Measurements from ENCODE around the gene CDC42BPB. TPM values are rescaled to one million over a fixed set of nuclear protein-coding genes. Genes with fewer than 3 reads are reported as not detected.
A peak's percentile ranks its signal among the peaks of the same experiment; 100 is the strongest.

The CDC42BPB gene
- total and polyA plus RNA-seq, 2 of the 13 experiments (the other 11 are each of a cell fraction or from before 2014, with no cell fraction given) = 19.7 to 32.3 TPM

DNA sequence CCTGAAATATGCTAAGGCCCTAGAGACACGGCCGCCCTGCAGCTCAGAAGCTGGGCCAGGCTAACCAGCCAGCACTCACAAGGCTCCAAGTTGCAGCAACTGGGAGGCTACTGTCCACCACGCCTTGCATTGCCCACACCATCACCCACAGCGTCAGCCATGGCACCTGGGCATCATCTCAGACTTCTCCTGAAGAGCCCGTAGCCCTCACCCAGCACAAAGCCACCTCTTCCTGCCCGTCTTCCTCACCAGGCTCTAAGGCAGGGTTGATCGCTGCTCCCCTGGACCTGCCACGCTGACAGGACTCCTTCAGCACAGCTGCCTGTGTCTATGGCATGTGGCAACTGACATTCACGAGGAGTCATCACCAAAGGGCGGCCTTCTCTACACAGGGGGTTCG lies 38.1 kb downstream of the CDC42BPB start:
- in situ Hi-C loops (cut with HindIII; ENCODE audit: extremely low pct_ligation_motif_present, low pct_unique_long_range_greater_than_20kb) (no loop called here), intact Hi-C loops (cut with micrococcal nuclease; ENCODE audit: unreplicated experiment) (no loop called here)
- FAIRE-seq (no peak), ATAC-seq (no peak), DNase-seq (ENCODE audit: low spot score) (no peak)
- no peak overlapping the region for H3K4me3 ChIP-seq (replicated peaks in 1 of 3; ENCODE audit: insufficient read depth in 1 of 3, low read depth in 2 of 3, low read length in 3 of 3)
- TF ChIP-seq, protein P1, sequence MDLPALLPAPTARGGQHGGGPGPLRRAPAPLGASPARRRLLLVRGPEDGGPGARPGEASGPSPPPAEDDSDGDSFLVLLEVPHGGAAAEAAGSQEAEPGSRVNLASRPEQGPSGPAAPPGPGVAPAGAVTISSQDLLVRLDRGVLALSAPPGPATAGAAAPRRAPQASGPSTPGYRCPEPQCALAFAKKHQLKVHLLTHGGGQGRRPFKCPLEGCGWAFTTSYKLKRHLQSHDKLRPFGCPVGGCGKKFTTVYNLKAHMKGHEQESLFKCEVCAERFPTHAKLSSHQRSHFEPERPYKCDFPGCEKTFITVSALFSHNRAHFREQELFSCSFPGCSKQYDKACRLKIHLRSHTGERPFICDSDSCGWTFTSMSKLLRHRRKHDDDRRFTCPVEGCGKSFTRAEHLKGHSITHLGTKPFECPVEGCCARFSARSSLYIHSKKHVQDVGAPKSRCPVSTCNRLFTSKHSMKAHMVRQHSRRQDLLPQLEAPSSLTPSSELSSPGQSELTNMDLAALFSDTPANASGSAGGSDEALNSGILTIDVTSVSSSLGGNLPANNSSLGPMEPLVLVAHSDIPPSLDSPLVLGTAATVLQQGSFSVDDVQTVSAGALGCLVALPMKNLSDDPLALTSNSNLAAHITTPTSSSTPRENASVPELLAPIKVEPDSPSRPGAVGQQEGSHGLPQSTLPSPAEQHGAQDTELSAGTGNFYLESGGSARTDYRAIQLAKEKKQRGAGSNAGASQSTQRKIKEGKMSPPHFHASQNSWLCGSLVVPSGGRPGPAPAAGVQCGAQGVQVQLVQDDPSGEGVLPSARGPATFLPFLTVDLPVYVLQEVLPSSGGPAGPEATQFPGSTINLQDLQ (CRISPR knock-in tag; IDR thresholded peaks at IDR 0.05) = no peak
- no peak for TF ChIP-seq ETV5 (CRISPR knock-in tag; IDR thresholded peaks at IDR 0.05; ENCODE audit: borderline replicate concordance)
- no peak for TF ChIP-seq WIZ (CRISPR knock-in tag; IDR thresholded peaks at IDR 0.05)
- TF ChIP-seq U2AF1 (optimal IDR thresholded peaks at IDR 0.05; ENCODE audit: low read depth, low read length) = no peak
- peaks cover 0 to 4% of the 10 kb centered on the region in 2 experiments; a peak in 2 of 5 replicates for H3K36me3 ChIP-seq (replicated peaks in 1 of 2; ENCODE audit: control insufficient read depth in 1 of 2, insufficient read depth in 2 of 2, low read length in 2 of 2)
- H3K4me2 ChIP-seq (ENCODE audit: low read depth, low read length) = no peak overlapping the region
- WGBS (ENCODE audit: low lambda C conversion rate) = 98% methylated on average over 11 of the region's 11 CpGs
- no peak overlapping the region for H3K9ac ChIP-seq (ENCODE audit: insufficient read depth, low read depth, low read length)
- no peak overlapping the region for H2AFZ ChIP-seq (ENCODE audit: low read length)
- POLR2A ChIA-PET = no interaction called here
- no peaks in the 10 kb centered on the region for H3K27me3 ChIP-seq (ENCODE audit: control insufficient read depth in 1 of 2, insufficient read depth in 2 of 2, low read length in 2 of 2)
- 0 out of 2 replicates have a peak, but pooled peaks cover 6% of the 10 kb centered on the region for H4K20me1 ChIP-seq (ENCODE audit: insufficient read depth, low read length)
- no TSS peak for BruUV-seq (replicated peaks)
- peaks cover 27% of the 10 kb centered on the region for H3K79me2 ChIP-seq (ENCODE audit: insufficient read depth, low read length)
- CTCF ChIA-PET (ENCODE audit: low intra/inter-chr PET ratio, low total read pairs) = no interaction called here
- H3K9me3 ChIP-seq (ENCODE audit: low read length) = no peaks in the 10 kb centered on the region
- no peaks in the 10 kb centered on the region for H3K4me1 ChIP-seq (ENCODE audit: insufficient read depth, low read length)
- H3K27ac ChIP-seq (ENCODE audit: extremely low read length, insufficient read depth, low read length) = no peak overlapping the region

DNA sequence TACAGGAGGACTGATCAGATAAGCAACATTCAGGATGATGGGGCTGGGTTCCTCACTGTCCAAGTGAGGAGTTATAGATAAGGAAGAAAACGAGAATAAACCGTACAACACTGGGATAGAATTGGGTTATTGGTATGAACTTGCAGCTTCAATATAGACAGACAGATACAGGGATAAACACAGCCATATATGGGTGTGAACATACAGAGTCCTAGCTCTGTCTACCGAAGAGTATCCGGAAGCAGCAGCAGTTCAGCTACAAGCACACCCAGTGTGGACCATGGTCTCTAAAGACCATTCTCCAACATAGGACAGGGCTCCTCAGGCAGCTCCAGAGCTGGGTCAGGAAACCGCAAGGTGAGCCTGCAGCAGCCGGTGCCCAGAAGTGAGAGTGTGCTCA lies 40.8 kb downstream of the CDC42BPB start:
- H3K36me3 ChIP-seq (replicated peaks in 1 of 2; ENCODE audit: control insufficient read depth in 1 of 2, insufficient read depth in 2 of 2, low read length in 2 of 2) = peaks cover 0 to 3% of the 10 kb centered on the region in 2 experiments; a peak in 1 of 5 replicates
- H3K4me1 ChIP-seq (ENCODE audit: insufficient read depth, low read length) = no peaks in the 10 kb centered on the region
- H4K20me1 ChIP-seq (ENCODE audit: insufficient read depth, low read length) = 0 out of 2 replicates have a peak, but pooled peaks cover 6% of the 10 kb centered on the region
- H3K9me3 ChIP-seq (ENCODE audit: low read length) = no peaks in the 10 kb centered on the region
- no peak for FAIRE-seq
- H2AFZ ChIP-seq (ENCODE audit: low read length) = no peak overlapping the region
- ChIA-PET CTCF (ENCODE audit: low intra/inter-chr PET ratio, low total read pairs) (no interaction called here), POLR2A (no interaction called here)
- 90% methylated on average over 3 of the region's 6 CpGs for WGBS (ENCODE audit: low lambda C conversion rate)
- BruUV-seq (replicated peaks) = no TSS peak
- no peak for DNase-seq (ENCODE audit: low spot score)
- in situ Hi-C loops (cut with HindIII; ENCODE audit: extremely low pct_ligation_motif_present, low pct_unique_long_range_greater_than_20kb) (no loop called here), intact Hi-C loops (cut with micrococcal nuclease; ENCODE audit: unreplicated experiment) (no loop called here)
- no peak for ATAC-seq
- H3K27me3 ChIP-seq (ENCODE audit: control insufficient read depth in 1 of 2, insufficient read depth in 2 of 2, low read length in 2 of 2) = no peaks in the 10 kb centered on the region
- H3K4me2 ChIP-seq (ENCODE audit: low read depth, low read length) = no peak overlapping the region
- H3K79me2 ChIP-seq (ENCODE audit: insufficient read depth, low read length) = peaks cover 21% of the 10 kb centered on the region
- no peak overlapping the region for H3K4me3 ChIP-seq (replicated peaks in 1 of 3; ENCODE audit: insufficient read depth in 1 of 3, low read depth in 2 of 3, low read length in 3 of 3)
- TF ChIP-seq ZNF605 (CRISPR knock-in tag; IDR thresholded peaks at IDR 0.05) (peak; percentile 50; the same call in 1 of the 2 replicates), IRX3 (CRISPR knock-in tag; IDR thresholded peaks at IDR 0.05; ENCODE audit: borderline replicate concordance, low read depth) (no peak)
- no peak overlapping the region for H3K27ac ChIP-seq (ENCODE audit: extremely low read length, insufficient read depth, low read length)
- no peak overlapping the region for H3K9ac ChIP-seq (ENCODE audit: insufficient read depth, low read depth, low read length)
